AG10803 (cell line): Measurements from ENCODE around the gene CRY1.
A peak's percentile ranks its signal among the peaks of the same experiment; 100 is the strongest.

Experiments used
- DNase-seq: peaks from one replicate; pipeline ENCODE4 v3.0.0; 2010; ENCODE audit warnings: low read depth
- H3K4me3 ChIP-seq: 2 replicates; pipeline ENCODE4 v1.5.1; 2011; ENCODE audit warnings: mild to moderate bottlenecking, low read length, control low read depth
- CTCF ChIP-seq: conservative IDR thresholded peaks from 2 replicates; pipeline ENCODE4 v1.5.1; 2011; ENCODE audit warnings: mild to moderate bottlenecking, low read length, control low read depth, inconsistent platforms

The CRY1 gene

GRCh38 chr12:107035733-107036132 lies 57.6 kb downstream of the CRY1 start:
- no peak for DNase-seq
- no peak for TF ChIP-seq CTCF
- no peak overlapping the region for H3K4me3 ChIP-seq

GRCh38 chr12:107033758-107034739 lies 59.3 kb downstream of the CRY1 start:
- no peak overlapping the region for H3K4me3 ChIP-seq
- no peak for TF ChIP-seq CTCF
- no peak for DNase-seq

GRCh38 chr12:107032266-107032665 lies 61.1 kb downstream of the CRY1 start:
- DNase-seq = no peak
- no peak for TF ChIP-seq CTCF
- H3K4me3 ChIP-seq = no peak overlapping the region

GRCh38 chr12:107031061-107031460 lies 62.3 kb downstream of the CRY1 start:
- no peak for DNase-seq
- TF ChIP-seq CTCF = no peak
- no peak overlapping the region for H3K4me3 ChIP-seq

- no peak for DNase-seq
- TF ChIP-seq CTCF = no peak
- no peak overlapping the region for H3K4me3 ChIP-seq
These were observed 64.3 kb downstream of the CRY1 start for GRCh38 chr12:107029081-107029480.

- peak; percentile 94 for DNase-seq
- no peak overlapping the region for H3K4me3 ChIP-seq
- no peak for TF ChIP-seq CTCF
These were observed 65.7 kb downstream of the CRY1 start for GRCh38 chr12:107027636-107028053.
